GM23248 (cell line): ENCODE measurements around the gene AKT3. TPM values are rescaled to one million over a fixed set of nuclear protein-coding genes. Genes with fewer than 3 reads are reported as not detected.

ENCODE experiments used
- DNase-seq: peaks from one replicate; pipeline ENCODE4 v3.0.0-alpha.2; 2015
- H2AFZ ChIP-seq: fragments of 200-600 bp; sonication (generic); 2 replicates; pipeline ENCODE4 v1.6.1; 2016; ENCODE audit warnings: antibody characterized with exemption
- H3F3A ChIP-seq: fragments of 200-600 bp; sonication (generic); 2 replicates; pipeline ENCODE4 v1.6.1; 2016; ENCODE audit warnings: mild to moderate bottlenecking, antibody characterized with exemption, mixed run types; ENCODE audit not compliant: insufficient read depth
- H3K27ac ChIP-seq: fragments of 200-600 bp; sonication (generic); 2 replicates; pipeline ENCODE4 v1.5.1; 2016; ENCODE audit warnings: mild to moderate bottlenecking
- H3K27me3 ChIP-seq: fragments of 200-600 bp; sonication (generic); replicated peaks from 2 replicates; pipeline ENCODE4 v1.6.1; 2016; ENCODE audit warnings: mild to moderate bottlenecking; ENCODE audit not compliant: insufficient read depth
- H3K36me3 ChIP-seq: fragments of 200-600 bp; sonication (generic); 2 replicates; pipeline ENCODE4 v1.6.1; 2016; ENCODE audit warnings: low read depth, mild to moderate bottlenecking
- H3K4me1 ChIP-seq: fragments of 200-600 bp; sonication (generic); 2 replicates; pipeline ENCODE4 v1.6.1; 2016; ENCODE audit warnings: mild to moderate bottlenecking; ENCODE audit not compliant: insufficient read depth
- H3K4me2 ChIP-seq: fragments of 200-600 bp; sonication (generic); one replicate; pipeline ENCODE4 v1.6.1; 2016; ENCODE audit warnings: mild to moderate bottlenecking; ENCODE audit not compliant: unreplicated experiment
- H3K4me3 ChIP-seq: fragments of 200-600 bp; sonication (generic); 2 replicates; pipeline ENCODE4 v1.5.1; 2016; ENCODE audit warnings: mild to moderate bottlenecking
- H3K79me2 ChIP-seq: fragments of 200-600 bp; sonication (generic); 2 replicates; pipeline ENCODE4 v1.6.1; 2016; ENCODE audit warnings: mild to moderate bottlenecking; ENCODE audit not compliant: insufficient read depth
- H3K9ac ChIP-seq: fragments of 200-600 bp; sonication (generic); 2 replicates; pipeline ENCODE4 v1.6.1; 2016; ENCODE audit warnings: mild to moderate bottlenecking
- H3K9me2 ChIP-seq: fragments of 200-600 bp; sonication (generic); 2 replicates; pipeline ENCODE4 v1.6.1; 2016; ENCODE audit warnings: mixed run types, mild to moderate bottlenecking, moderate library complexity; ENCODE audit not compliant: insufficient read depth
- H3K9me3 ChIP-seq: fragments of 200-600 bp; sonication (generic); one replicate; pipeline ENCODE4 v1.6.1; 2017; ENCODE audit warnings: low read depth
- H4K20me1 ChIP-seq: fragments of 200-600 bp; sonication (generic); 2 replicates; pipeline ENCODE4 v1.6.0; 2016; ENCODE audit not compliant: insufficient read depth
- EZH2 ChIP-seq: fragments of 200-600 bp; sonication (generic); IDR thresholded peaks from 2 replicates; pipeline ENCODE4 v1.6.1; 2018; ENCODE audit warnings: antibody characterized with exemption, mild to moderate bottlenecking; ENCODE audit not compliant: insufficient read depth, poor library complexity, severe bottlenecking
- EZH2phosphoT487 ChIP-seq: fragments of 200-600 bp; sonication (generic); IDR thresholded peaks from 2 replicates; pipeline ENCODE4 v1.6.1; 2018; ENCODE audit warnings: antibody characterized with exemption, moderate library complexity, mild to moderate bottlenecking, low read depth; ENCODE audit not compliant: insufficient read depth
- whole genome bisulfite sequencing, 2 experiments: methylation state at CpG; one replicate each; pipeline ENCODE4 v1.1.6; 2015 to 2017; ENCODE audit warnings: low lambda C conversion rate in 2 of 2, low coverage in 1 of 2; ENCODE audit errors: missing lambda C conversion rate in 2 of 2; 5-methylcytosine and 5-hydroxymethylcytosine counted together
- in situ Hi-C: fragments of 300-500 bp; cut with MboI; formaldehyde crosslinking; loops from 2 replicates; pipeline ENCODE4 v1.15.0; 2020
- polyA plus RNA-seq: library from polyadenylated mRNA; unstranded; fragments of >200 nt; fragmentation: Nextera tagmentation; extraction: Ambion mirVana; gene quantifications from 2 replicates; pipeline ENCODE4 v1.2.1, GENCODE V29; 2016
- total RNA-seq: library from RNA; depleted of rRNA; stranded (reverse); fragments of >200 nt; shearing (Covaris generic); gene quantifications from 2 replicates; pipeline ENCODE4 v1.2.3, GENCODE V29; 2014

The AKT3 gene
- total and polyA plus RNA-seq, 2 experiments from 2014 or later, result 9.1 to 31.2 TPM

GRCh38 chr1:243605604-243606003 lies 244.4 kb downstream of the AKT3 start:
- H3K4me3 ChIP-seq, result no peak overlapping the region
- 92 to 95% methylated on average over 2 of the region's 2 CpGs for WGBS, 2 experiments
- no peak overlapping the region for H3K27ac ChIP-seq
- no peak overlapping the region for H3K4me2 ChIP-seq
- no peaks in the 10 kb centered on the region for H4K20me1 ChIP-seq
- H2AFZ ChIP-seq, result no peak overlapping the region
- H3K9ac ChIP-seq, result no peak overlapping the region
- H3F3A ChIP-seq, result no peaks in the 10 kb centered on the region
- peaks cover 6% of the 10 kb centered on the region for H3K4me1 ChIP-seq
- H3K9me3 ChIP-seq, result no peaks in the 10 kb centered on the region
- no peak for DNase-seq
- TF ChIP-seq EZH2 (no peak), EZH2phosphoT487 (no peak)
- H3K9me2 ChIP-seq, result no peaks in the 10 kb centered on the region
- H3K79me2 ChIP-seq, result no peaks in the 10 kb centered on the region
- peaks cover 11% of the 10 kb centered on the region; the same call in 1 of the 2 replicates for H3K36me3 ChIP-seq
- in situ Hi-C loops, result no loop called here
- no peaks in the 10 kb centered on the region for H3K27me3 ChIP-seq

- Histone ChIP-seq H3F3A (peaks cover 30% of the 10 kb centered on the region), H3K27ac (no peak overlapping the region), H3K9me3 (no peaks in the 10 kb centered on the region), H3K4me1 (peaks cover 32% of the 10 kb centered on the region), H4K20me1 (no peaks in the 10 kb centered on the region), H3K36me3 (peaks cover 11% of the 10 kb centered on the region; the same call in 1 of the 2 replicates), H3K79me2 (no peaks in the 10 kb centered on the region), H2AFZ (no peak overlapping the region), H3K4me3 (no peak overlapping the region), H3K9ac (no peak overlapping the region), H3K4me2 (no peak overlapping the region), H3K9me2 (no peaks in the 10 kb centered on the region), H3K27me3 (no peaks in the 10 kb centered on the region)
- TF ChIP-seq EZH2phosphoT487 (no peak), EZH2 (no peak)
- DNase-seq, result no peak
- in situ Hi-C loops, result no loop called here
These were observed 248.3 kb downstream of the AKT3 start for GRCh38 chr1:243601720-243602119.

- Histone ChIP-seq H3K4me3 (no peak overlapping the region), H3K9me2 (no peaks in the 10 kb centered on the region), H3K79me2 (no peaks in the 10 kb centered on the region), H3K9me3 (no peaks in the 10 kb centered on the region), H3K27me3 (no peaks in the 10 kb centered on the region), H3K36me3 (peaks cover 11% of the 10 kb centered on the region; the same call in 1 of the 2 replicates), H3K4me1 (peaks cover 49% of the 10 kb centered on the region), H2AFZ (no peak overlapping the region), H4K20me1 (no peaks in the 10 kb centered on the region), H3K9ac (peak overlapping the region; percentile 34; the same call in 1 of the 2 replicates), H3K4me2 (peak overlapping the region; percentile 70), H3F3A (peaks cover 58% of the 10 kb centered on the region), H3K27ac (peak overlapping the region; percentile 90)
- peak; percentile 90 for DNase-seq
- WGBS, 2 experiments, result 5 to 26% methylated on average over 2 of the region's 2 CpGs
- in situ Hi-C loops, result no loop called here
- TF ChIP-seq EZH2phosphoT487 (no peak), EZH2 (no peak)
These were observed 251.6 kb downstream of the AKT3 start for GRCh38 chr1:243598433-243598832.

- in situ Hi-C loops, result no loop called here
- H3K27me3 ChIP-seq, result no peaks in the 10 kb centered on the region
- H3K9me2 ChIP-seq, result no peaks in the 10 kb centered on the region
- no peaks in the 10 kb centered on the region for H3K79me2 ChIP-seq
- no peak overlapping the region for H2AFZ ChIP-seq
- H3K36me3 ChIP-seq, result peaks cover 11% of the 10 kb centered on the region; the same call in 1 of the 2 replicates
- peaks cover 43% of the 10 kb centered on the region for H3K4me1 ChIP-seq
- no peaks in the 10 kb centered on the region for H4K20me1 ChIP-seq
- peak; percentile 20 for DNase-seq
- peaks cover 58% of the 10 kb centered on the region for H3F3A ChIP-seq
- TF ChIP-seq EZH2phosphoT487 (no peak), EZH2 (no peak)
- no peaks in the 10 kb centered on the region for H3K9me3 ChIP-seq
- 89 to 92% methylated on average over 3 of the region's 3 CpGs for WGBS, 2 experiments
- no peak overlapping the region; the same call in 1 of the 2 replicates for H3K9ac ChIP-seq
- H3K4me3 ChIP-seq, result no peak overlapping the region
- no peak overlapping the region for H3K4me2 ChIP-seq
- peak overlapping the region; percentile 90 for H3K27ac ChIP-seq
These were observed 252.7 kb downstream of the AKT3 start for GRCh38 chr1:243597383-243597782.

- H3K4me3 ChIP-seq, result no peak overlapping the region
- TF ChIP-seq EZH2phosphoT487, result peak; percentile 97
- TF ChIP-seq EZH2, result no peak
- no peak overlapping the region; the same call in 1 of the 2 replicates for H3K9ac ChIP-seq
- peak; percentile 94 for DNase-seq
- H3K9me3 ChIP-seq, result no peaks in the 10 kb centered on the region
- peak overlapping the region; percentile 66 for H3K4me2 ChIP-seq
- in situ Hi-C loops, result no loop called here
- H3K36me3 ChIP-seq, result 0 out of 2 replicates have a peak, but pooled peaks cover 5% of the 10 kb centered on the region
- no peaks in the 10 kb centered on the region for H3K79me2 ChIP-seq
- no peak overlapping the region for H2AFZ ChIP-seq
- WGBS, 2 experiments, result 43 to 50% methylated on average over 6 of the region's 6 CpGs
- H4K20me1 ChIP-seq, result no peaks in the 10 kb centered on the region
- peaks cover 43% of the 10 kb centered on the region for H3K4me1 ChIP-seq
- no peaks in the 10 kb centered on the region for H3K27me3 ChIP-seq
- no peaks in the 10 kb centered on the region for H3K9me2 ChIP-seq
- H3K27ac ChIP-seq, result peak overlapping the region; percentile 90
- H3F3A ChIP-seq, result peaks cover 58% of the 10 kb centered on the region
These were observed 253.5 kb downstream of the AKT3 start for GRCh38 chr1:243596431-243597062.
